GM12878 (cell line): ENCODE results near the gene GLIPR2. TPM values are rescaled to one million over a fixed set of nuclear protein-coding genes. Genes with fewer than 3 reads are reported as not detected.

Experiments
- BACH1 ChIP-seq: fragments of 450-650 bp; IDR thresholded peaks from 2 replicates; pipeline ENCODE4 v1.6.1; 2017; ENCODE audit warnings: mild to moderate bottlenecking, borderline replicate concordance
- CTCF ChIP-seq, 3 experiments: IDR thresholded peaks in 2 of 3; conservative IDR thresholded peaks in 1 of 3; 2 replicates each; pipeline ENCODE4 v1.5.1; 2011; ENCODE audit warnings: low read depth in 3 of 3, low read length in 3 of 3, mild to moderate bottlenecking in 3 of 3, control low read depth in 2 of 3, moderate library complexity in 2 of 3, inconsistent platforms in 1 of 3, mixed read lengths in 1 of 3; ENCODE audit not compliant: control insufficient read depth in 2 of 3, insufficient read depth in 1 of 3; ENCODE audit errors: extremely low read depth in 1 of 3
- DPF2 ChIP-seq: fragments of 450-650 bp; IDR thresholded peaks from 2 replicates; pipeline ENCODE4 v1.6.1; 2017; ENCODE audit warnings: mild to moderate bottlenecking
- EED ChIP-seq: sonication (generic); IDR thresholded peaks from 2 replicates; pipeline ENCODE4 v1.6.1; 2016; ENCODE audit warnings: antibody characterized with exemption, low read depth
- HDGF ChIP-seq: fragments of 450-650 bp; IDR thresholded peaks from 2 replicates; pipeline ENCODE4 v1.6.1; 2016; ENCODE audit warnings: antibody characterized with exemption
- IKZF1 ChIP-seq: fragments of 450-650 bp; conservative IDR thresholded peaks from 2 replicates; pipeline ENCODE4 v1.6.1; 2017; ENCODE audit warnings: antibody characterized with exemption, mild to moderate bottlenecking
- IRF5 ChIP-seq: fragments of 450-650 bp; IDR thresholded peaks from 2 replicates; pipeline ENCODE4 v1.6.1; 2017; ENCODE audit warnings: borderline replicate concordance
- MEF2A ChIP-seq: IDR thresholded peaks from 2 replicates; pipeline ENCODE4 v1.6.1; 2011; ENCODE audit warnings: low read depth, mild to moderate bottlenecking, low read length, moderate library complexity; ENCODE audit not compliant: insufficient read depth
- MXI1 ChIP-seq: fragments of 150-350 bp; IDR thresholded peaks from 2 replicates; pipeline ENCODE4 v1.6.1; 2011; ENCODE audit warnings: low read depth, mild to moderate bottlenecking, inconsistent platforms, low read length, improper control_type of control experiment
- MYC ChIP-seq: IDR thresholded peaks from 2 replicates; pipeline ENCODE4 v1.6.1; 2011; ENCODE audit warnings: mild to moderate bottlenecking, low read length, moderate library complexity, inconsistent platforms; ENCODE audit not compliant: insufficient read depth, insufficient replicate concordance, insufficient read length, severe bottlenecking
- NR2C2 ChIP-seq: IDR thresholded peaks from 2 replicates; pipeline ENCODE4 v1.6.1; 2011; ENCODE audit warnings: borderline replicate concordance, low read depth; ENCODE audit not compliant: control insufficient read depth, insufficient read length
- PAX8 ChIP-seq: fragments of 450-650 bp; IDR thresholded peaks from 2 replicates; pipeline ENCODE4 v1.6.1; 2017; ENCODE audit warnings: mild to moderate bottlenecking, moderate library complexity
- PML ChIP-seq: IDR thresholded peaks from 2 replicates; pipeline ENCODE4 v1.6.1; 2012; ENCODE audit warnings: low read length, inconsistent platforms
- POLR2AphosphoS2 ChIP-seq: IDR thresholded peaks from 2 replicates; pipeline ENCODE4 v1.6.1; 2011; ENCODE audit warnings: low read depth, mild to moderate bottlenecking, low read length, improper control_type of control experiment, moderate library complexity
- TBL1XR1 ChIP-seq: IDR thresholded peaks from 2 replicates; pipeline ENCODE4 v1.6.1; 2012; ENCODE audit warnings: low read depth, low read length, improper control_type of control experiment
- USF1 ChIP-seq: IDR thresholded peaks from 2 replicates; pipeline ENCODE4 v1.6.1; 2011; ENCODE audit warnings: borderline replicate concordance, low read depth, mild to moderate bottlenecking, moderate library complexity, mixed read lengths, low read length; ENCODE audit not compliant: insufficient read depth; ENCODE audit errors: extremely low read length
- YBX1 ChIP-seq: fragments of 450-650 bp; IDR thresholded peaks from 2 replicates; pipeline ENCODE4 v1.6.1; 2016; ENCODE audit warnings: antibody characterized with exemption
- YY1 ChIP-seq: IDR thresholded peaks from 2 replicates; pipeline ENCODE4 v1.6.1; 2011; ENCODE audit warnings: low read depth, mild to moderate bottlenecking, low read length
- ZNF687 ChIP-seq: fragments of 450-650 bp; IDR thresholded peaks from 2 replicates; pipeline ENCODE4 v1.6.1; 2017; ENCODE audit warnings: mild to moderate bottlenecking, moderate library complexity
- polyA plus RNA-seq, 11 experiments: library from polyadenylated mRNA; depleted of rRNA in 4 of 11; unstranded in 6 of 11; stranded (reverse) in 5 of 11; fragments of >200 nt; fragmentation: Nextera tagmentation in 4 of 11; fragmentation: Illumina TruSeq in 1 of 11; extraction: Ambion mirVana in 4 of 11; extraction: Trizol in 1 of 11; gene quantifications; 1 replicate in 1 of 11; 2 replicates in 10 of 11; pipeline versions ENCODE4 v1.2.1 to v1.2.3, GENCODE V29; 2011 to 2016; ENCODE audit warnings: inconsistent platforms in 2 of 11, missing spikeins in 2 of 11, low read depth in 1 of 11
- total RNA-seq, 4 experiments: library from RNA; depleted of rRNA in 3 of 4; stranded (reverse); fragments of >200 nt in 3 of 4; fragmentation: Illumina TruSeq in 1 of 4; extraction: Trizol in 1 of 4; gene quantifications; 2 replicates each; pipeline versions ENCODE4 v1.2.1 to v1.2.3, GENCODE V29; 2013 to 2021

GLIPR2 gene
- total and polyA plus RNA-seq, 10 of the 15 experiments (the other 5 are each of a cell fraction or from before 2014, with no cell fraction given): 0.41 to 3.5 (median 2.2) TPM

GRCh38 chr9:36166168-36166927 is 29.8 kb downstream of the GLIPR2 start (continued):
- TF ChIP-seq ZNF687: no peak
- TF ChIP-seq MXI1: no peak
- no peak for TF ChIP-seq YBX1
- 0 out of 2 replicates have a peak, but pooled peaks have one; percentile 14 for TF ChIP-seq MEF2A
- TF ChIP-seq CTCF (IDR thresholded peaks at IDR 0.05 in 2 of 3, conservative IDR thresholded peaks at IDR 0.05 in 1 of 3; ENCODE audit: control insufficient read depth in 2 of 3, extremely low read depth in 1 of 3, insufficient read depth in 1 of 3, low read depth in 3 of 3, low read length in 3 of 3): peak; percentile 82 to 98 (median 87)
- TF ChIP-seq USF1: no peak
- peak; percentile 53 for TF ChIP-seq IKZF1
- TF ChIP-seq PAX8: no peak
- no peak for TF ChIP-seq TBL1XR1
- TF ChIP-seq HDGF: no peak
- TF ChIP-seq EED: peak; percentile 42; the same call in 1 of the 2 replicates
- TF ChIP-seq PML: no peak
- peak; percentile 25; the same call in 1 of the 2 replicates for TF ChIP-seq BACH1
- peak; percentile 71 for TF ChIP-seq YY1
- no peak for TF ChIP-seq NR2C2
- TF ChIP-seq DPF2: 0 out of 2 replicates have a peak, but pooled peaks have one; percentile 22
- no peak for TF ChIP-seq MYC
- no peak for TF ChIP-seq POLR2AphosphoS2
- peak; percentile 60; the same call in 1 of the 2 replicates for TF ChIP-seq IRF5
